GM12891 (cell line): ENCODE results near the gene ACVR2A.

Source experiments
- POLR2A ChIP-seq: IDR thresholded peaks from 2 replicates; pipeline ENCODE4 v1.6.1; 2011; ENCODE audit warnings: low read depth, low read length, control low read depth
- POLR2AphosphoS5 ChIP-seq: IDR thresholded peaks from 2 replicates; pipeline ENCODE4 v1.6.1; 2011; ENCODE audit warnings: low read depth, low read length, control low read depth

- TF ChIP-seq POLR2A (no peak), POLR2AphosphoS5 (no peak)
These were observed 69.1 kb downstream of the ACVR2A start for GRCh38 chr2:147913701-147914480.
